GM21619 (cell line): ENCODE results near the gene RFX3.

ENCODE experiments used
- ATAC-seq: cut with Tn5 transposase; IDR thresholded peaks from one replicate; pipeline ENCODE4 v1.9.1; 2021; ENCODE audit not compliant: unreplicated experiment

Gene RFX3

GRCh38 chr9:3478549-3478953, 47.2 kb downstream of the RFX3 start:
- peak; percentile 34 for ATAC-seq

GRCh38 chr9:3477236-3477834, 48.5 kb downstream of the RFX3 start:
- ATAC-seq = peak; percentile 34

DNA sequence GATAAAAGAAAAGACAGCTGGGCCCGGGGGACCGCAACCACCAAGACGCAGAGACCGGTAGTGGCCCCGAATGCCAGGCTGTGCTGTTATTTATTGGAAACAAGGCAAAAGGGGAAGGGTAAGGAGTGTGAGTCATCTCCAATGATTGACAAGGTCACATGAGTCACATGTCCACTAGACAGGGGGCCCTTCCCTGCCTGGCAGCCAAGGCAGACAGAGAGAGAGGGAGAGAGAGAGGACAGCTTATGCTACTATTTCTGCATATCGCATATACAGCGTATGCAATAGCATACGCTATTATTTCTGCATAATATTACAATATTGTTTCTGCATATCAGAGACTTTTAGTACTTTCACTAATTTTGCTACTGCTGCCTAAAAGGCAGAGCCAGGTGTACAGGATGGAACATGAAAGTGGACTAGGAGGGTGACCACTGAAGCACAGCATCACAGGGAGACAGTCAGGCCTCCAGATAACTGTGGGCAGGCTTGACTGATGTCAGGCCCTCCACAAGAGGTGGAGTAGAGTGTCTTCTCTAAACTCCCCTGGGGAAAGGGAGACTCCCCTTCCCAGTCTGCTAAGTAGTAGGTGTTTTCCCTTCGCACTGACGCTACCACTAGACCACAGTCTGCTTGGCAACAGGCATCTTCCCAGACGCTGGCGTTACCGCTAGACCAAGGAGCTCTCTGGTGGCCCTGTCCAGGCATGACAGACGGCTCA, 50.3 kb downstream of the RFX3 start:
- no peak for ATAC-seq

DNA sequence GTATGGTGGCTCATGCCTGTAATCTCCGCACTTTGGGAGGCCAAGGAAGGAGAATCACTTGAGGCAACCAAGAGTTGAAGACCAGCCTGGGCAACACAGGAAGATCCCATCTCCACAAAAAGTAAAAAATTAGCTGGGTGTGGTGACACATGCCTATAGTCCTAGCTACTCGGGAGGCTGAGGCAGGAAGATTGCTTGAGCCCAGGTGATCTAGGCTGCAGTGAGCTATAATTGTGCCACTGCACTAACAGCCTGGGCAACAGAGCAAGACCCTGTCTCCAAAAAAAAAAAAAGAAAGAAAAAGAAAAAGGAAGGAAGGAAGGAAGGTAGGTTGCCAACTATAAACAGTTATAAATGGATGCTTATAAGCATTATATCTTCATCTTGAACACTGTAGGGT, 51.0 kb downstream of the RFX3 start:
- ATAC-seq = no peak

- no peak for ATAC-seq
Observed at GRCh38 chr9:3473405-3473804, 52.4 kb downstream of the RFX3 start.

DNA sequence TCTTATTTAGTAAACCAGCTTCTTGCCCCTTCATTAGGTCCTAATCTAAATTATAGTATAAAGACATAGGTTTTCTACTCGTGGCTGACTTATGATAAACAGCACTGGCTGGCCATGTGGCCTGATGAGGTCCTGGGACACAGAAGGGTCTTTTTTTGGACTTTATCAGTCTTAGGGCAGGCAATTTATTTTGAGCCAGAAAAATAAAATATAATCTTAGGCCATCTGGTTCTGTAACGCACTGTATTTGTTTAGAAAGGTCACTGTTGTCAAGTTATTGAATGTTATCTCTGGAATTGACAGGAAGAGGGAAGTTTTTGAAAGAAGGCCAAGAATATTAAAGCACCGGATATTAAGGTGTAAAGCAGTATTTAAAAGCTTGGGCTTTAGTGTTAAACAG, 53.9 kb downstream of the RFX3 start:
- ATAC-seq = no peak

DNA sequence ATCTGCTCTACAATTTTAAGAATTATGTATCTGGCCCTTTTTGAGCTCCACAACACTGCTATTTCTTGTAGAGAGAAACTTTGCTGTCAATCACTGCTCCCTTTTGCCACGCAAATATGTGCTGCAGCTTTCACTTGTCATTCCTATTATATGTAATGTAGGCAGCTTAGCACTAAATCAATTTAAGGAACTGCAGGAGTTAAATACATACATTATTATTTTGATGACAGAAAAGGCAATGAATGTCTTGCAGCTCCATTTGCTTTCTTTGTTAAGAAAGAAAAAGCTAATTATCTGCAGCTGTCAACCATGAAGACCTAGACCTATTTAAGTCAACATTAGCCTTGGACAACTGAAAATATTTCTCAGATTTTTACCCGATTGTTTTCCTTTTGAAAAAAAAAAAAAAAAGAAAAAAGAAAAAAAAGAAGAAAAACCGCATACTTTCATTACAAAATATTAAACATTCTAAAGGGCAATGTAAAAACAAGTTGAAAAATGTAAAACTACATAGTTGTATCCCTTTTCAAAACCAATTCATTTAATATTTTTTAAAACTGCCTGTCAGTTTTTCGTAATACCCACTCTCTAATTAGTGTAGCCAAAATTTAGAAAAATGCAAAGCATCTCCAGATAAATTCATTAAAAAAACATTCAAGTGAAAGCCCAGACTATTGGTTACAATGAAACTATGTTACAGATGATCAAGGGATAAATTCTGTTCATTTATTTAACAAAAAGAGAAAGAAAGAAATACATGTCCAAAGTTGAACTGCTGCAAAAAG, 57.2 kb downstream of the RFX3 start:
- no peak for ATAC-seq

DNA sequence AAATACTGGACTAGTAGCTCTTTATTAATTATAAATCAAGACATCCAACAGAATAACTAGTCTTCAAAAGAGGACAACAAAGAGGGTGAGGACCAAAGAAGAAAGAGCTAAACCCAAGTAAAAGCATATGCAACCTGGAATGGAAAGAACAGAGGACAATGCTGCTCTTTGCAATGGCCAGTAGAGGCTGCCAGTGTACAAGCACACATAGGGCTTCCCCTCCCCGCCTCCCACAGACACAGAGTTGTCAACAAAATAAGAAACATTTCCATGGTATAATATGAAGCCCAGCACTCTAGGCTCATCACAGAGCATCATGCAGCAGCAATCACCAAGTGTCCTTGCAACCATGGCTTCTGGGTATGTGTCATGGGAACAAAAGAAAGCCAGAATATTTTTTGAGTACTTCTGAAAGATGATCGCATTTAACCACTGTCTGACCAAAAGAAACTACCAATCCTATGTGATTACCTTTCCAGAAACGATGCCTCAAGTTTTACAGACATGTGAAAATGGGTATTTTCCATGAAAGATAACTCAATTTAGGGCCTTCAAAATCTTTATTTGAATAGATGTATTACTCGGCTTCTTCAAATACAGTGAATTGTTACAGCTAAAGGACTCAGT, 58.1 kb downstream of the RFX3 start:
- ATAC-seq = peak; percentile 97

DNA sequence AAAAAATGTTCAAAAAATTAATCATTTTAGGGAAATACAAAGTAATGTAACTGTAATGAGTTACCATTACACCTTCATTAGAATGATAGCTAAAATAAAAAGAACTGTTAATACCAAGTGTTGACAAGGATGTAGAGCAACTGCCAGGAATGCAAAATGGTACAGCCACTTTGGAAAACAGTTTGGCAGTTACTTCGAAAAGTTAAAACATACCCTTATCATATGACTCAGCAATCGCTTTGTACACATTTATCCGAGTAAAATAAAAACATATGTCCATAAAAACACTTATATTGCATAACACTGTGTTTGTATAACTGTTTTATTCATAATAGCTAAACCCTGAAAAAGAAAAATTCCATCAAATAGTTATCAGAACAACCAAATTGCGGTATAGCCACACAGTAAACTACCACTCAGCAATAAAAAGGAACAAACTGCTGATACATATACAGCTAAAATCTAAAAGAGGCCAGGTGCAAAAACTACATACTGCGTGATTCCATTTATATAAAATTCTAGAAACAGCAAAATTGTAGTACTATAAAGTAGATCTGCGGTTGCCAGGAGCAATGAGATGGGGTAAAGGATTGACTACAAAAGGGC, 61.7 kb downstream of the RFX3 start:
- ATAC-seq = no peak

GRCh38 chr9:3458806-3459475, 66.9 kb downstream of the RFX3 start:
- ATAC-seq = no peak

DNA sequence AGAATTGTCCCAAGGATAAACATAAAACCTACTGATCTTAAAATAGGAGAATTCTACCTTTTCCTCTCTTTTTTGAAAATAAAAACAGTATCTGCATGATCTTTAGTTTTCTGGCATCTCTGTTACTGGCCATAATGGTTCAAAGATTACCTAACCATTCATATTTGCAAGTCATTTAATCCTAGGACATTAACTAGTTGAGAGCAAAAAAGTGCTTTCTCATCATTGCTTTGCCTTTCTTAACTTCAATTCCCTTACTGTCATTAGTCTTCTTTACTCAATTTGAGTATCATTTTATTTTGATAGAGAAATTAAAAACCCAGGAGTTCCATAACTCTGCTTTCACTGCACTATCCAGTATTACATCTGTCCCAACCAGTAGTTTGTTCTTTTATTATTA, 68.6 kb downstream of the RFX3 start:
- ATAC-seq = no peak

DNA sequence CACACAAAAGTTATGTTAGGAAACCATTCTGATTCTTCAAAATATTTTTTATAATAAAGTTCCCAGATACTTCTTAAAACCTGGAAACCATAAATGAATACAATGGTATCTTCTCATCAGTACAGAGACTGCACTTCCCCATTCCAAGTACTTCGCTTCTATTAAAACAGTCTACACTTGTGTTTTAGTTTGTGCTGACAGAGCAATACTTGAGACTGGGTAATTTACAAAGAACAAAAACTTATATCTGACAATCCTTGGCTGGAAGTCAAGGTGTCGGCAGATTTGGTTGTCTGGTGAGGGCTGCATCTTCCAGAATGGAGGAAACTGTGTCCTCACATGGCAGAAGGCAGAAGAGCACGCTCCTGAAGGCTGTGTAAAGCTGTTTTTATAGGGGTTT, 70.1 kb downstream of the RFX3 start:
- ATAC-seq = no peak

- ATAC-seq = no peak
Observed at GRCh38 chr9:3455094-3455493, 70.7 kb downstream of the RFX3 start.

GRCh38 chr9:3451956-3452355, 73.8 kb downstream of the RFX3 start:
- ATAC-seq = no peak

GRCh38 chr9:3447788-3448187, 78.0 kb downstream of the RFX3 start:
- no peak for ATAC-seq

GRCh38 chr9:3447143-3447542, 78.7 kb downstream of the RFX3 start:
- no peak for ATAC-seq

GRCh38 chr9:3446313-3446712, 79.5 kb downstream of the RFX3 start:
- ATAC-seq = no peak

DNA sequence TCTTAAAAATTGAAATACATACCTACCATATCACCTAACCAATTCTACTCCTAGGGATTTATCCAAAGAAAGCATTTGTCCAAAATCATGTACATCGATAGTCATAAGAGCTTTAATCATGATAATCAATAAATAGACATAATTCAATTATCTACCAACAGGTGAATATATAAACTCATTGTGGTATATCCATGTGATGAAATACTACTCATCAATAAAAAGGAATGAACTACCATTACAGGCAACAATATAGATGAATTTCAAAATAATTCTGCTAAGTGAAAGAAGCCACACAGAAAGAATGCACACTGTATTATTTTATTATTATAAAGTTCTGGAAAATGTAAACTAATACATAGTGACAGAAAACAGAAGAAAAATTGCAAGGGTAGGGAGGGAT, 81.8 kb downstream of the RFX3 start:
- ATAC-seq = no peak

DNA sequence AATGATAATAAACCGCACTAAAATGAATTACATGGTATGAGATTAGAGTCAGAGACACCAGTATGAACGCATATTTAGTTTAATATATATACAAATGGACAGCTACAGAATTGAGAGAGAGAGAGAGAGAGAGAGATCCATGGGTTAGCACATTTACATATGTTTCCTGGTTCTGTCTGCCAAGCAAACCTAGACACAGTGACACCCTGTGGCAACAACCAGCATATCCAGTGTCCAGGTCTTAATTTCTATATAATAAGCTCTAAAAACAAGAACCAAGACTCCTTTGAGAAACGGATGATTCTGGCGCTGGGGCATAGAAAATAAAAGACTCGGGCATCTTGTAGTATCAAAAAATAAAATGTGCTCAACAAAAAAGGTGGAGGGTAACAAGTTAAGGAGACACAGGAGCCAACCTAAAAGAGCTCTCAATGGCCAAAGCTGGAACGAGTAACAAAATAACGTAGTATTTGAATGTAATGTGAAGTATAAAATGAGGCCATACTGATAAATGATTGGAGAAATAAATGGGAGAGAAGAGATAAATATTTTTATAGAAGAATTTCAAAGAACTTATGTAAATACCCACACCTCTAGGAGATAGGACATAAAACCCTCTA, 84.5 kb downstream of the RFX3 start:
- peak; percentile 84 for ATAC-seq
